Measurements from ENCODE around the gene HOXA6.

Gene HOXA6

GRCh38 chr7:27143950-27144780 is 3.4 kb downstream of the HOXA6 start:
- Histone ChIP-seq H3K9ac (ENCODE audit: low read length in 2 of 2) (peak overlapping the region in 1 of 2 donors; percentile 60), H3K36me3 (ENCODE audit: control insufficient read depth in 2 of 2, insufficient read depth in 2 of 2, low read length in 2 of 2) (no peaks in the 10 kb centered on the region), H3K4me3 (ENCODE audit: low read length in 2 of 2) (peak overlapping the region; percentile 68 to 94), H3K27me3 (ENCODE audit: control insufficient read depth in 1 of 2, insufficient read depth in 2 of 2, low read length in 2 of 2) (peaks cover 34 to 37% of the 10 kb centered on the region in 2 donors), H3K27ac (ENCODE audit: low read length) (peak overlapping the region; percentile 95), H3K9me3 (ENCODE audit: control insufficient read depth in 2 of 2, low read length in 2 of 2) (no peaks in the 10 kb centered on the region), H3K4me1 (ENCODE audit: control insufficient read depth, insufficient read depth, low read length) (peaks cover 33% of the 10 kb centered on the region)

DNA sequence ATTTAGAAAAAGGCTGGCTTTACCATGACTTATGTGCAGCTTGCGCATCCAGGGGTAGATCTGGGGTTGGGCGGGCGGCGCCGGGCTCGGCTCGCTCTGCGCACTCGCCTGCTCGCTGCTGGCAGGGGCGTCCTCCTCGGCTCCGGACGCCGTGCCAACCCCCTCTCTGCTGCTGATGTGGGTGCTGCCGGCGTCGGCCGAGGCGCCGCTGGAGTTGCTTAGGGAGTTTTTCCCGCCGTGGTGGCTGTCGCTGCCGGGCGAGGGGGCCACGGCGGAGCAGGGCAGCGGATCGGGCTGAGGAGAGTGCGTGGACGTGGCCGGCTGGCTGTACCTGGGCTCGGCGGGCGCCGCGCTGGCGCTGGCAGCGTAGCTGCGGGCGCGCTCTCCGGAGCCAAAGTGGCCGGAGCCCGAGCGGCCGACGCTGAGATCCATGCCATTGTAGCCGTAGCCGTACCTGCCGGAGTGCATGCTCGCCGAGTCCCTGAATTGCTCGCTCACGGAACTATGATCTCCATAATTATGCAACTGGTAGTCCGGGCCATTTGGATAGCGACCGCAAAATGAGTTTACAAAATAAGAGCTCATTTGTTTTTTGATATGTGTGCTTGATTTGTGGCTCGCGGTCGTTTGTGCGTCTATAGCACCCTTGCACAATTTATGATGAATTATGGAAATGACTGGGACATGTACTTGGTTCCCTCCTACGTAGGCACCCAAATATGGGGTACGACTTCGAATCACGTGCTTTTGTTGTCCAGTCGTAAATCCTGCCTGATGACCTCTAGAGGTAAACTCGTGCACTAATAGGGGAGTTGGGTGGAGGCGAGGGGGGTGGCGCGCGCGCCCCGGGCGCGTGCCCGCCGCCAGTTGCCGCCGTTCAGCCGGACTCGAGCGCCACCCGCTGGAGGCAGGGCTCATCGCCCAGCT is 4.3 kb downstream of the HOXA6 start, which contains the start of gene HOXA5:
Gene HOXA5, minus strand, starts transcription at position 659 of the 927 bp plus-strand sequence. Its CDS starts 74 bp downstream, at position 585.
- Histone ChIP-seq H3K27me3 (ENCODE audit: control insufficient read depth in 1 of 2, insufficient read depth in 2 of 2, low read length in 2 of 2) (peaks cover 29 to 33% of the 10 kb centered on the region in 2 donors), H3K9ac (ENCODE audit: low read length in 2 of 2) (peak within 1 kb of the TSS; percentile 93 to 96), H3K4me1 (ENCODE audit: control insufficient read depth, insufficient read depth, low read length) (peaks cover 40% of the 10 kb centered on the region), H3K9me3 (ENCODE audit: control insufficient read depth in 2 of 2, low read length in 2 of 2) (no peaks in the 10 kb centered on the region), H3K4me3 (ENCODE audit: low read length in 2 of 2) (peak within 1 kb of the TSS; percentile 78 to 94), H3K36me3 (ENCODE audit: control insufficient read depth in 2 of 2, insufficient read depth in 2 of 2, low read length in 2 of 2) (no peaks in the 10 kb centered on the region), H3K27ac (ENCODE audit: low read length) (peak within 1 kb of the TSS; percentile 95)

GRCh38 chr7:27142580-27143022 is 5.0 kb downstream of the HOXA6 start:
- Histone ChIP-seq H3K9ac (ENCODE audit: low read length in 2 of 2) (peak overlapping the region; percentile 93 to 96), H3K9me3 (ENCODE audit: control insufficient read depth in 2 of 2, low read length in 2 of 2) (no peaks in the 10 kb centered on the region), H3K4me1 (ENCODE audit: control insufficient read depth, insufficient read depth, low read length) (peaks cover 40% of the 10 kb centered on the region), H3K36me3 (ENCODE audit: control insufficient read depth in 2 of 2, insufficient read depth in 2 of 2, low read length in 2 of 2) (no peaks in the 10 kb centered on the region), H3K27me3 (ENCODE audit: control insufficient read depth in 1 of 2, insufficient read depth in 2 of 2, low read length in 2 of 2) (peaks cover 25 to 31% of the 10 kb centered on the region in 2 donors), H3K27ac (ENCODE audit: low read length) (peak overlapping the region; percentile 95), H3K4me3 (ENCODE audit: low read length in 2 of 2) (peak overlapping the region; percentile 78 to 94)

DNA sequence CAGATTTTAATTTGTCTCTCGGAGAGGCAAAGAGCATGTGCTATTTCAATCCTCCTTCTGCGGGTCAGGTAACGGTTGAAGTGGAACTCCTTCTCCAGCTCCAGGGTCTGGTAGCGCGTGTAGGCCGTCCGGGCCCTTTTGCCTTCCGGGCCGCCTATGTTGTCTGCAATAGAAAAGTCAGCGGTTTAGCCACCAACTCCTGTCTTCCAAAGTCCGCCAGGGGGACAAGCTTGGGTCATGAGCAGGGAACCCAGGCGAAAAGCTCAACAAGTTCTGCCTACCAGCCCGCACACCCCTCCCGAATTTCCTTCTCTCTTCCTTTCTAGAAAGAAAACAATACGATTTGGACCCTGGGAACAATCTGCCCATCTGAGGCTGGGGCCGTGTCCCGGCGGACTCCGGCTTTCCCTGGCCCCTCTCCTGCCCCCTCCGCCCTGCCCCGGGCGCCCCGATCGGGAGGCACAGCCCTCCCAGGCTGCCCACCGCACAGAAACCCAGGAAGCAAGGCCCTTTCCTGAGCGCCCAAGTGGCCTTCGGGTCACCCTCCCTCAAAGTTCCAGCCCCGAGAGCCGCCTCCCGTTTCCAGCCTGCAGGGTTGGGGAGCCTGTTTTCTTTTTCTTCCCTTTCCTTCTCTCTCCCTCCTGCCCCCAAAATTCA is 5.5 kb downstream of the HOXA6 start:
- Histone ChIP-seq H3K9ac (ENCODE audit: low read length in 2 of 2) (peak overlapping the region; percentile 93 to 96), H3K27ac (ENCODE audit: low read length) (peak overlapping the region; percentile 95), H3K9me3 (ENCODE audit: control insufficient read depth in 2 of 2, low read length in 2 of 2) (no peaks in the 10 kb centered on the region), H3K36me3 (ENCODE audit: control insufficient read depth in 2 of 2, insufficient read depth in 2 of 2, low read length in 2 of 2) (no peaks in the 10 kb centered on the region), H3K4me3 (ENCODE audit: low read length in 2 of 2) (peak overlapping the region; percentile 78 to 94), H3K4me1 (ENCODE audit: control insufficient read depth, insufficient read depth, low read length) (peaks cover 38% of the 10 kb centered on the region), H3K27me3 (ENCODE audit: control insufficient read depth in 1 of 2, insufficient read depth in 2 of 2, low read length in 2 of 2) (peaks cover 19 to 28% of the 10 kb centered on the region in 2 donors)

DNA sequence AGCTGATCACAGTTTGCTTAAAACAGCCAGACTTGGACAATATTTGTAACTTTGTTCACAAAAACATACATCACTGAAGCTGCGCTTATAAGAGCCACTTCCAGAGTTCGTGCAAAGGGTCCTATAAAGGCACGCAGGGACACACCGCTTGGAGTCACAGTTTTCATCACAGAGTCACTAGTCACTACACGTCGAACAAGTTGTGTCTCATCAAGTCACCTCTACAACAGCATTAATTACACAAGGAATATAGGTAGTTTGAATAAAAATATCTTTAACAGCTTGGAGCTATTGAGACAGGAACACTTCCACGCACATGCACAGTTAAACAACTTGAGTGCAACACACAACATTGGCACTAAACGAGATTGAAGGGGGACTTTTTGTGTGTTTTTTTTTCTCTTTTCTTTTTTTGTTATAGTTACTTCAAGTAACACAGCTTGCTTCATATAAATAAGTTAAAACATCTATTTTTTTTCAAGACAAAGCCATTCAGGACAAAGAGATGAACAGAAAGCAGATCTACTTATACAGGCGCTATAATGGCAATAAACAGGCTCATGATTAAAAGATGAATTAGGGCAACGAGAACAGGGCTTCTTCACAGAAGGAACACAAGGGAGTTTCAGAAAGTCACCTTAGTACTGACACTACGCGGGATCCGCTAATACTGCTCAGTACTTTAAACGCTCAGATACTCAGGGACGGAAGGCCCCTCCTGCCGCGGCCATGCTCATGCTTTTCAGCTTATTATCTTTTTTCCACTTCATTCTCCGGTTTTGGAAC is 6.2 kb downstream of the HOXA6 start:
- Histone ChIP-seq H3K9me3 (ENCODE audit: control insufficient read depth in 2 of 2, low read length in 2 of 2) (no peaks in the 10 kb centered on the region), H3K27ac (ENCODE audit: low read length) (peak overlapping the region; percentile 95), H3K27me3 (ENCODE audit: control insufficient read depth in 1 of 2, insufficient read depth in 2 of 2, low read length in 2 of 2) (peaks cover 13 to 20% of the 10 kb centered on the region in 2 donors), H3K9ac (ENCODE audit: low read length in 2 of 2) (peak overlapping the region; percentile 93 to 96), H3K36me3 (ENCODE audit: control insufficient read depth in 2 of 2, insufficient read depth in 2 of 2, low read length in 2 of 2) (no peaks in the 10 kb centered on the region), H3K4me1 (ENCODE audit: control insufficient read depth, insufficient read depth, low read length) (peaks cover 44% of the 10 kb centered on the region), H3K4me3 (ENCODE audit: low read length in 2 of 2) (peak overlapping the region; percentile 78 to 94)

DNA sequence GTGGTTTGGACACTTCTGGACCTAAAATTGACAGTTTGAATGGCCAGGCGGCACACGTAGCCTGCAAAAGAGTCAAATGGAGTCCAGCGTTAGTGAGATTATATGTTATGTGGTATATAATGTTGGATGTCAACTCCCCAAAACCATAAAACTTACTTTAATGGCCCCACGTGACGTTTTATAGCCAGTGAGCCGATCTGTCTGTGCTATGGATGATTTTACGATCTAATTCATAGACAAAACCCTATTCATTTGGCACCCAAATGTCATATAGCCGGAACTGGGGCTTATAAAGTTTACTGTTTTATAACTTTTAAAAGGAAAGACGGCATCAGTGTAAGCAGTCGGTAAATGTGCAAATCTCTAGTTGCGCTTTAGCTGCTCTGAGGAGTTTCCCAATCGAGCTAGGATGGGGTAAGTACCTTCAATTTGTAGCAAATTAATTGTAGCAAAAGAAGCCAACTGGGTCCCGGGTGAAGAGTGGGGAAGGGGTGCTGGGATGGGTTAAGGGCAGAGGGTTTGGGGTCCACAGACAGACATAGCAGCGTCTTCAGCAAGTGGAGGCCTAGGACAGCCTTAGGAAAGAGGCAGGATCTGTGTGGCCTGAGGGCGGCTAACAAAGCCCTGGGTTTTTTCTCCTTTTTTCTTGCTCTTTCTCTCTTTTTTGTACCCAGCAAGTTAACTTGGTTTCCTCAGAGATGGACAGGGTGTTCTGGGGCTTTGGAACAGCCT is 7.3 kb downstream of the HOXA6 start:
- Histone ChIP-seq H3K27me3 (ENCODE audit: control insufficient read depth in 1 of 2, insufficient read depth in 2 of 2, low read length in 2 of 2) (peaks cover 7 to 13% of the 10 kb centered on the region in 2 donors), H3K36me3 (ENCODE audit: control insufficient read depth in 2 of 2, insufficient read depth in 2 of 2, low read length in 2 of 2) (no peaks in the 10 kb centered on the region), H3K9me3 (ENCODE audit: control insufficient read depth in 2 of 2, low read length in 2 of 2) (no peaks in the 10 kb centered on the region), H3K9ac (ENCODE audit: low read length in 2 of 2) (peak overlapping the region; percentile 93 to 96), H3K4me3 (ENCODE audit: low read length in 2 of 2) (peak overlapping the region; percentile 78 to 94), H3K27ac (ENCODE audit: low read length) (peak overlapping the region; percentile 95), H3K4me1 (ENCODE audit: control insufficient read depth, insufficient read depth, low read length) (peaks cover 50% of the 10 kb centered on the region)

DNA sequence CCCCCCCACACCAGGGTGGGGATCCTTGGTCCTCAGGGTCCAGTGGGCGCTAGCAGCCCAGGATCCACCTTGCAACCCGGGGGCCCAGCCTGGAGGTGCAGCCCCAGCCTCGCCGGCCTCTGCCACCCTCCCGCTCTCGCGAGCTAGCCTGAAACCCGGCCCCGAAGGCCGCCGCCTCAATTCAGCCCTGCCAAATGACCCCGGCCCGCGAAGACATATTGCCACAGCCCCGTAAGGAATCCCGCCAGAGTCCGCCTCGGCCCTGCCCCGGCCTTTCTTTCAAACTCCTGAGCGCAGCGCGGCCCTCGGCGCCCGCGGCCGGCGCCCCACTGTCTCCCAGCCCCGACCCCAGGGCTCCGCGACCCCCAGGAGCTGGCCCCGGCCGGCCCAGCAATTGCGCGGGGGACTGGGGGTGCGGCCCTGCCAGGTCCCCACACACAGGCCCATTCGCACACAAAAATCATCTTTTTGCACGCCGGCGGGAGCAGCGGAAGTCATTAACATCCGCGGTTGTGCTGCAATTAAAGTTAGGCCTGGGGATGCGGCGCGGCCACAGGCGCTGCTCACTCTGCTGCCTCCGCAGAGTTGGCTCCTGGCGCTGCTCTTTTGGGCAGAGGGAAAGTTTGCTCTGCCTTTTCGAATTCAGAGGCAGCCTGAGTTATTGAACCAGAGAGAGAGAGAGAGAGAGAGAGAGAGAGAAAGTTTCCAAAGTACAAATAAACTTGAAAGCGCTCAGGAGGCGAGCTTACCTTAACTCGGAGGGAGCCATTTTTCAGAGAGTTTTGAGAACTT is 8.0 kb downstream of the HOXA6 start:
- H3K4me3 ChIP-seq (ENCODE audit: low read length in 2 of 2): peak overlapping the region; percentile 78 to 94
- H3K36me3 ChIP-seq (ENCODE audit: control insufficient read depth in 2 of 2, insufficient read depth in 2 of 2, low read length in 2 of 2): no peaks in the 10 kb centered on the region
- H3K9me3 ChIP-seq (ENCODE audit: control insufficient read depth in 2 of 2, low read length in 2 of 2): no peaks in the 10 kb centered on the region
- peaks cover 2 to 6% of the 10 kb centered on the region in 2 donors for H3K27me3 ChIP-seq (ENCODE audit: control insufficient read depth in 1 of 2, insufficient read depth in 2 of 2, low read length in 2 of 2)
- peak overlapping the region; percentile 95 for H3K27ac ChIP-seq (ENCODE audit: low read length)
- peak overlapping the region; percentile 93 to 96 for H3K9ac ChIP-seq (ENCODE audit: low read length in 2 of 2)
- peaks cover 46% of the 10 kb centered on the region for H3K4me1 ChIP-seq (ENCODE audit: control insufficient read depth, insufficient read depth, low read length)

DNA sequence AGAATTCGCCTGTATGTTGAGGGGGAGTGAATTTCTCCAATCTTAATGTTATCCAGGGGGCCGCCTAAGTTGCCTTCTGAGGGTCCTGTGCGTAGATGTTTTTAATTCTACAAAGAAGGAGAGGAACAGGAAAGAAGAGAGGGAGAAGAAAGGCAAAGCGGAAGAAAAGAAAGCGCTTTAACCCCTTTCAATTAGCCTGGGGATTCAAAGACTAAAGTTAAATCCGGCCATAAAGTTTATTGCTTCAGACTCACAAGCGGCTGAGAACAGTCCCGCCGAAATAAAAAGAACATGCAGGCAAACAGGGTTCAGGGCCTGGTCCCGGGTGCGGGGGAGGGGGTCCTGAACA is 8.6 kb downstream of the HOXA6 start:
- Histone ChIP-seq H3K4me3 (ENCODE audit: low read length in 2 of 2) (peak overlapping the region; percentile 78 to 94), H3K9ac (ENCODE audit: low read length in 2 of 2) (peak overlapping the region; percentile 93 to 96), H3K9me3 (ENCODE audit: control insufficient read depth in 2 of 2, low read length in 2 of 2) (no peaks in the 10 kb centered on the region), H3K4me1 (ENCODE audit: control insufficient read depth, insufficient read depth, low read length) (peaks cover 42% of the 10 kb centered on the region), H3K36me3 (ENCODE audit: control insufficient read depth in 2 of 2, insufficient read depth in 2 of 2, low read length in 2 of 2) (no peaks in the 10 kb centered on the region), H3K27ac (ENCODE audit: low read length) (peak overlapping the region; percentile 95), H3K27me3 (ENCODE audit: control insufficient read depth in 1 of 2, insufficient read depth in 2 of 2, low read length in 2 of 2) (peaks cover 0 to under 1% of the 10 kb centered on the region in 2 donors)

GRCh38 chr7:27138472-27138871 is 9.1 kb downstream of the HOXA6 start:
- H3K9me3 ChIP-seq (ENCODE audit: control insufficient read depth in 2 of 2, low read length in 2 of 2): no peaks in the 10 kb centered on the region
- peaks cover 44% of the 10 kb centered on the region for H3K4me1 ChIP-seq (ENCODE audit: control insufficient read depth, insufficient read depth, low read length)
- H3K9ac ChIP-seq (ENCODE audit: low read length in 2 of 2): peak overlapping the region; percentile 93 to 96
- H3K36me3 ChIP-seq (ENCODE audit: control insufficient read depth in 2 of 2, insufficient read depth in 2 of 2, low read length in 2 of 2): no peaks in the 10 kb centered on the region
- peak overlapping the region; percentile 95 for H3K27ac ChIP-seq (ENCODE audit: low read length)
- no peaks in the 10 kb centered on the region for H3K27me3 ChIP-seq (ENCODE audit: control insufficient read depth in 1 of 2, insufficient read depth in 2 of 2, low read length in 2 of 2)
- H3K4me3 ChIP-seq (ENCODE audit: low read length in 2 of 2): peak overlapping the region; percentile 78 to 94
